Endothelial cell of umbilical vein (primary cell): ENCODE results near the gene SECISBP2. TPM values are rescaled to one million over a fixed set of nuclear protein-coding genes. Genes with fewer than 3 reads are reported as not detected.

ENCODE experiments used
- BruUV-seq: library from RNA; stranded (reverse); fragments of 400-500 nt; replicated peaks from 2 replicates; lab custom pipeline; 2021; lab: Mats Ljungman, UMichigan
- CTCF ChIA-PET: fragments of 300-600, 350-600 bp; sonication (Branson Sonifier 250); formaldehyde crosslinking; loops from one replicate; lab custom pipeline; 2021; ENCODE audit warnings: antibody characterized with exemption, inconsistent platforms; lab: Charles Lee
- POLR2A ChIA-PET: fragments of 300-600, 350-600 bp; sonication (Branson Sonifier 250); formaldehyde crosslinking; loops from one replicate; lab custom pipeline; 2021; ENCODE audit warnings: antibody characterized with exemption, inconsistent platforms; lab: Charles Lee
- DNase-seq: peaks from one replicate; pipeline ENCODE4 v3.0.0-alpha.2; 2011; ENCODE audit warnings: low read depth, low spot score
- FAIRE-seq: peaks from 2 replicates; lab custom pipeline; 2011; peaks lifted over from hg19 to GRCh38; lab: Jason Lieb, UNC
- H2AFZ ChIP-seq: 2 replicates; pipeline ENCODE4 v1.6.0; 2012; ENCODE audit warnings: low read depth, low read length, control low read depth, inconsistent platforms
- H3K27ac ChIP-seq: 2 replicates; pipeline ENCODE4 v1.5.1; 2011; ENCODE audit warnings: low read depth, mild to moderate bottlenecking, control low read depth, low read length, moderate library complexity; ENCODE audit not compliant: insufficient read depth
- H3K27me3 ChIP-seq, 2 experiments: 2 replicates each; pipeline versions ENCODE4 v1.6.0 to v1.6.1; 2011; ENCODE audit warnings: low read length in 2 of 2, mixed read lengths in 1 of 2; ENCODE audit not compliant: control insufficient read depth in 2 of 2, insufficient read depth in 2 of 2
- H3K36me3 ChIP-seq, 2 experiments: 2 replicates in 1 of 2; 3 replicates in 1 of 2; pipeline ENCODE4 v1.5.1; 2011; ENCODE audit warnings: low read length in 2 of 2, mild to moderate bottlenecking in 1 of 2, moderate library complexity in 1 of 2; ENCODE audit not compliant: control insufficient read depth in 2 of 2, insufficient read depth in 2 of 2; ENCODE audit errors: extremely low read depth in 1 of 2
- H3K4me1 ChIP-seq: 3 replicates; pipeline ENCODE4 v1.5.1; 2011; ENCODE audit warnings: mild to moderate bottlenecking, low read length; ENCODE audit not compliant: control insufficient read depth, insufficient read depth; ENCODE audit errors: extremely low read depth
- H3K4me2 ChIP-seq: 2 replicates; pipeline ENCODE4 v1.6.1; 2011; ENCODE audit warnings: low read length, control low read depth, mixed read lengths; ENCODE audit not compliant: insufficient read depth
- H3K4me3 ChIP-seq, 3 experiments: fragments of 200-600 bp in 1 of 3; sonication (generic), shearing (Covaris generic) in 1 of 3; replicated peaks in 1 of 3; 2 replicates each; pipeline ENCODE4 v1.5.1; 2011 to 2016; ENCODE audit warnings: control low read depth in 3 of 3, low read length in 3 of 3, mild to moderate bottlenecking in 2 of 3, inconsistent platforms in 1 of 3, low read depth in 1 of 3, moderate library complexity in 1 of 3; ENCODE audit not compliant: insufficient read depth in 1 of 3
- H3K79me2 ChIP-seq: 2 replicates; pipeline ENCODE4 v1.6.0; 2012; ENCODE audit warnings: low read length, inconsistent platforms; ENCODE audit not compliant: control insufficient read depth, insufficient read depth
- H3K9ac ChIP-seq: replicated peaks from 2 replicates; pipeline ENCODE3; 2011; ENCODE audit warnings: low read length, control low read depth; ENCODE audit not compliant: insufficient read depth; ENCODE audit errors: extremely low read depth
- H3K9me1 ChIP-seq: replicated peaks from 3 replicates; pipeline ENCODE4 v1.6.0; 2011; ENCODE audit warnings: mild to moderate bottlenecking, low read length; ENCODE audit not compliant: control insufficient read depth, insufficient read depth; ENCODE audit errors: extremely low read depth
- H3K9me3 ChIP-seq: replicated peaks from 2 replicates; pipeline ENCODE4 v1.5.1; 2012; ENCODE audit warnings: low read length, inconsistent platforms; ENCODE audit not compliant: control insufficient read depth, insufficient read depth
- H4K20me1 ChIP-seq: replicated peaks from 2 replicates; pipeline ENCODE3; 2011; ENCODE audit warnings: mild to moderate bottlenecking, low read length; ENCODE audit not compliant: control insufficient read depth, insufficient read depth; ENCODE audit errors: extremely low read depth
- EZH2 ChIP-seq: IDR thresholded peaks from 2 replicates; pipeline ENCODE4 v1.6.1; 2012; ENCODE audit warnings: borderline replicate concordance, low read depth, mild to moderate bottlenecking, moderate library complexity, low read length, inconsistent platforms; ENCODE audit not compliant: severe bottlenecking
- FOS ChIP-seq: IDR thresholded peaks from 2 replicates; pipeline ENCODE4 v1.6.1; 2011; ENCODE audit warnings: mild to moderate bottlenecking, low read length, moderate library complexity, borderline replicate concordance; ENCODE audit not compliant: insufficient read depth
- GATA2 ChIP-seq: IDR thresholded peaks from 2 replicates; pipeline ENCODE4 v1.7.0; 2011; ENCODE audit warnings: low read depth, mild to moderate bottlenecking, moderate library complexity, mixed read lengths, low read length; ENCODE audit not compliant: insufficient read length, insufficient read depth
- JUN ChIP-seq: IDR thresholded peaks from 2 replicates; pipeline ENCODE4 v1.6.1; 2011; ENCODE audit warnings: borderline replicate concordance, low read depth; ENCODE audit not compliant: insufficient read length, insufficient read depth
- MYC ChIP-seq: IDR thresholded peaks from one replicate; pipeline ENCODE4 v1.6.1; 2011; ENCODE audit warnings: mild to moderate bottlenecking, low read depth, low read length
- POLR2A ChIP-seq: IDR thresholded peaks from 2 replicates; pipeline ENCODE4 v1.6.1; 2012; ENCODE audit warnings: low read depth, mild to moderate bottlenecking, control low read depth, low read length
- POLR2AphosphoS5 ChIP-seq: IDR thresholded peaks from 2 replicates; pipeline ENCODE4 v1.6.1; 2012; ENCODE audit warnings: low read depth, mild to moderate bottlenecking, control low read depth, low read length, moderate library complexity; ENCODE audit not compliant: insufficient read depth
- dilution Hi-C: fragments of 300-500 bp; cut with MboI; formaldehyde crosslinking; loops from one replicate; pipeline ENCODE4 v1.15.0; 2019; ENCODE audit warnings: low sequenced_read_pairs; ENCODE audit not compliant: extremely low pct_ligation_motif_present
- intact Hi-C: fragments of 100-400 bp; cut with micrococcal nuclease; formaldehyde crosslinking; loops from one replicate; pipeline ENCODE4 v1.10.0; 2022
- polyA plus RNA-seq, 4 experiments: library from polyadenylated mRNA; depleted of rRNA in 3 of 4; stranded (reverse) in 3 of 4; unstranded in 1 of 4; fragments of >200 nt; gene quantifications; 2 replicates each; pipeline versions ENCODE4 v1.2.1 to v1.2.3, GENCODE V29; 2011 to 2012; ENCODE audit warnings: missing spikeins in 1 of 4
- total RNA-seq: library from RNA; stranded (reverse); gene quantifications from 2 replicates; pipeline ENCODE4 v1.2.3, GENCODE V29; 2021
- TF ChIP-seq, protein P1 (sequence below): IDR thresholded peaks from 2 replicates; pipeline ENCODE4 v1.6.1; 2011; ENCODE audit not compliant: insufficient read depth, insufficient read length
- TF ChIP-seq, protein P2 (sequence below), 2 donors: IDR thresholded peaks; 1 replicate in 1 of 2; 2 replicates in 1 of 2; pipeline ENCODE4 v1.5.1; 2011; ENCODE audit warnings: low read length in 2 of 2, mild to moderate bottlenecking in 2 of 2, moderate library complexity in 2 of 2, control low read depth in 1 of 2, inconsistent platforms in 1 of 2, low read depth in 1 of 2; ENCODE audit not compliant: insufficient read depth in 1 of 2; ENCODE audit errors: extremely low read depth in 1 of 2

The SECISBP2 gene
- total and polyA plus RNA-seq, 2 donors (not counting 3 experiments of a cell fraction or from before 2014, with no cell fraction given) = 22.7 to 36.3 TPM

DNA sequence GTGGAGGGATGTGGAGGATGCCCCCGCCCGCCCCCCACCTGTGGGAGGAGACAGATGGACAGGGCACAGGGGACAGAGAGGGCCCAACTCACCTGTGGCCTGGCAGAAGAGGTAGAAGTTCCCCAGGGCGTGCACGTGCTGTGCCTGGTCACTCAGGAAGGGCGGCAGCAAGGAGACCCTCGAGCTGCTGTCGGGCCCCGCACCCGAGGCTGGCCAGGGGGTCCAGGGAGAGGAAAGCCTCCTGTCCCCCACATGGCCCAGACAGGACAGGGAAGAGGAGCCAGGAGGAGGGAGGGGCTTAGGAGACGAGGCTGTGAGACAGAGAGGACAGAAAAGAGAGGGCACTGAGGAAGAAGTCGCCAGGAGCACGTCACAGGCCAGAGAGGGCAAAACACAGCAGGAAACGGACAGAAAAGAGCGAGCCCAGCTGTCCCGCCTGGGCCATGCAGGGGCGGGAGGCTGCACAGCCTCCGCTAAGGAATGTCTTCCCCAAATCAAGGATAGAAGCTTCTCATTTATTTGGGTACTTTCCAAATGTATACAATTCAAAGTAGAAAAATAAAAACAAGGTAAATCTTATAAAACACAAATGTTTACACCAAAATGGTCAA lies 58.5 kb downstream of the SECISBP2 start:
- H2AFZ ChIP-seq = no peak overlapping the region
- H3K4me3 ChIP-seq = no peak overlapping the region
- no peaks in the 10 kb centered on the region for H3K9me1 ChIP-seq
- ChIA-PET CTCF (no interaction called here), POLR2A (no interaction called here)
- FAIRE-seq (no peak), DNase-seq (no peak)
- H3K4me1 ChIP-seq = no peaks in the 10 kb centered on the region
- no peak overlapping the region for H3K4me2 ChIP-seq
- no peak for TF ChIP-seq POLR2AphosphoS5
- no peak for TF ChIP-seq JUN
- no peak for TF ChIP-seq MYC
- TF ChIP-seq GATA2 = no peak
- no peak for TF ChIP-seq POLR2A
- TF ChIP-seq, protein P1, sequence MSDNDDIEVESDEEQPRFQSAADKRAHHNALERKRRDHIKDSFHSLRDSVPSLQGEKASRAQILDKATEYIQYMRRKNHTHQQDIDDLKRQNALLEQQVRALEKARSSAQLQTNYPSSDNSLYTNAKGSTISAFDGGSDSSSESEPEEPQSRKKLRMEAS = no peak
- no peak for TF ChIP-seq FOS
- no peaks in the 10 kb centered on the region for H4K20me1 ChIP-seq
- no peaks in the 10 kb centered on the region for H3K79me2 ChIP-seq
- no peak overlapping the region for H3K27ac ChIP-seq
- intact Hi-C loops = loop anchor here (5.0 kb wide), 1 partner anchor 170 kb away; no protein-coding TSS in a partner anchor
- no peaks in the 10 kb centered on the region for H3K9me3 ChIP-seq
- H3K36me3 ChIP-seq = no peaks in the 10 kb centered on the region
- H3K27me3 ChIP-seq = no peaks in the 10 kb centered on the region
- dilution Hi-C loops = no loop called here
- BruUV-seq = no TSS peak
- no peak overlapping the region for H3K9ac ChIP-seq

DNA sequence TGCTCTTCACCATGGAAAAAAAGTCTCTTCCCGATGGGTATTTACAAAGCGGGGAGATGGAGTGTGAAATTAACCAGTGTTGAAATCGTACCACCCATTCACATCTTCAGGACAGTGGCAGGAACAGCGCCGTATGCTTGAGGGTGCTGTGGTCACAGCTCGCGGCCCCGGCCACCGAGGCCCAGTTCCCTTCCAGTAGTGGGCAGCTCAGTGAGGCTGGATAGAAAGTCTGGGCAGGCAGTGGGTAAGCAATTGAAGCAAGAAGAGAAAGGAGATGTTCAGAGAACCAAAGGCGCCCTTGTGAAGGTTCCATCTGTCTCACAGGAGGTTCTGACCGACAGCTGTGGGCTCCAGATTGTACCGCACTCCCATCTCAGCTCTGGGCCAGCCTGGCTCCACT lies 59.1 kb downstream of the SECISBP2 start:
- no peak overlapping the region for H3K4me3 ChIP-seq
- BruUV-seq = TSS peak; percentile 43
- ChIA-PET CTCF (no interaction called here), POLR2A (no interaction called here)
- no peak overlapping the region for H3K9ac ChIP-seq
- no peaks in the 10 kb centered on the region for H3K27me3 ChIP-seq
- no peaks in the 10 kb centered on the region for H3K9me1 ChIP-seq
- H4K20me1 ChIP-seq = no peaks in the 10 kb centered on the region
- H2AFZ ChIP-seq = no peak overlapping the region
- intact Hi-C loops (loop anchor here (5.0 kb wide), 1 partner anchor 170 kb away; no protein-coding TSS in a partner anchor), dilution Hi-C loops (no loop called here)
- no peak overlapping the region for H3K4me2 ChIP-seq
- no peaks in the 10 kb centered on the region for H3K4me1 ChIP-seq
- no peaks in the 10 kb centered on the region for H3K36me3 ChIP-seq
- no peaks in the 10 kb centered on the region for H3K79me2 ChIP-seq
- DNase-seq (no peak), FAIRE-seq (no peak)
- no peaks in the 10 kb centered on the region for H3K9me3 ChIP-seq
- no peak overlapping the region for H3K27ac ChIP-seq
- TF ChIP-seq POLR2A (no peak), MYC (no peak), JUN (no peak), EZH2 (no peak)
- TF ChIP-seq, protein P2, sequence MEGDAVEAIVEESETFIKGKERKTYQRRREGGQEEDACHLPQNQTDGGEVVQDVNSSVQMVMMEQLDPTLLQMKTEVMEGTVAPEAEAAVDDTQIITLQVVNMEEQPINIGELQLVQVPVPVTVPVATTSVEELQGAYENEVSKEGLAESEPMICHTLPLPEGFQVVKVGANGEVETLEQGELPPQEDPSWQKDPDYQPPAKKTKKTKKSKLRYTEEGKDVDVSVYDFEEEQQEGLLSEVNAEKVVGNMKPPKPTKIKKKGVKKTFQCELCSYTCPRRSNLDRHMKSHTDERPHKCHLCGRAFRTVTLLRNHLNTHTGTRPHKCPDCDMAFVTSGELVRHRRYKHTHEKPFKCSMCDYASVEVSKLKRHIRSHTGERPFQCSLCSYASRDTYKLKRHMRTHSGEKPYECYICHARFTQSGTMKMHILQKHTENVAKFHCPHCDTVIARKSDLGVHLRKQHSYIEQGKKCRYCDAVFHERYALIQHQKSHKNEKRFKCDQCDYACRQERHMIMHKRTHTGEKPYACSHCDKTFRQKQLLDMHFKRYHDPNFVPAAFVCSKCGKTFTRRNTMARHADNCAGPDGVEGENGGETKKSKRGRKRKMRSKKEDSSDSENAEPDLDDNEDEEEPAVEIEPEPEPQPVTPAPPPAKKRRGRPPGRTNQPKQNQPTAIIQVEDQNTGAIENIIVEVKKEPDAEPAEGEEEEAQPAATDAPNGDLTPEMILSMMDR (IDR thresholded peaks at IDR 0.05; ENCODE audit: extremely low read depth in 1 of 2, insufficient read depth in 1 of 2, low read depth in 1 of 2, low read length in 2 of 2) = no peak
